GM20000 (cell line): ENCODE results near the gene COQ9.

ENCODE experiments used
- DNase-seq: peaks from one replicate; pipeline ENCODE4 v3.0.0; 2012; ENCODE audit warnings: low spot score
- TF ChIP-seq, protein P1 (sequence below): IDR thresholded peaks from 2 replicates; pipeline ENCODE4 v1.5.1; 2012; ENCODE audit warnings: mild to moderate bottlenecking, control low read depth; ENCODE audit errors: extremely low read depth, missing control alignments

COQ9 gene

DNA sequence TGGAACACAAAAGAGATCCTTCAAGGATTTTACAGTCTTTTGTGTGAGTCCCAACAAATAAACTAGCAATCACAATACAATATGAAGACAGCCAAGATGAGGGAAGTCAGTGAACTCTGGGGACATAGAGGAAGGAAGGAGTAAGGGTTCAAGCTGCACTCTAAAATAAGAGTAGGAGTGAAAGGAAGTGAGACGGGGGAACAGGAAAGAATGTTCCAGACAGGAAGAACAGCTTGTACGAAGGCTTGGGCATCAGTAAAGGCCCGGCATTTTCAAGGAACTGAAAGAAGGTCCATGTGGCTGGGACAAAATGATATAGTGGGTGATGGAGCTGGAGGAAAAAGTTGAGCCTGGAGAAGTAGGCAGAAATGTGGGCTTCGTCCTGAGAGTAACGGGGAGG lies 38.2 kb upstream of the COQ9 start:
- DNase-seq, result no peak
- TF ChIP-seq, protein P1, sequence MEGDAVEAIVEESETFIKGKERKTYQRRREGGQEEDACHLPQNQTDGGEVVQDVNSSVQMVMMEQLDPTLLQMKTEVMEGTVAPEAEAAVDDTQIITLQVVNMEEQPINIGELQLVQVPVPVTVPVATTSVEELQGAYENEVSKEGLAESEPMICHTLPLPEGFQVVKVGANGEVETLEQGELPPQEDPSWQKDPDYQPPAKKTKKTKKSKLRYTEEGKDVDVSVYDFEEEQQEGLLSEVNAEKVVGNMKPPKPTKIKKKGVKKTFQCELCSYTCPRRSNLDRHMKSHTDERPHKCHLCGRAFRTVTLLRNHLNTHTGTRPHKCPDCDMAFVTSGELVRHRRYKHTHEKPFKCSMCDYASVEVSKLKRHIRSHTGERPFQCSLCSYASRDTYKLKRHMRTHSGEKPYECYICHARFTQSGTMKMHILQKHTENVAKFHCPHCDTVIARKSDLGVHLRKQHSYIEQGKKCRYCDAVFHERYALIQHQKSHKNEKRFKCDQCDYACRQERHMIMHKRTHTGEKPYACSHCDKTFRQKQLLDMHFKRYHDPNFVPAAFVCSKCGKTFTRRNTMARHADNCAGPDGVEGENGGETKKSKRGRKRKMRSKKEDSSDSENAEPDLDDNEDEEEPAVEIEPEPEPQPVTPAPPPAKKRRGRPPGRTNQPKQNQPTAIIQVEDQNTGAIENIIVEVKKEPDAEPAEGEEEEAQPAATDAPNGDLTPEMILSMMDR, result no peak

DNA sequence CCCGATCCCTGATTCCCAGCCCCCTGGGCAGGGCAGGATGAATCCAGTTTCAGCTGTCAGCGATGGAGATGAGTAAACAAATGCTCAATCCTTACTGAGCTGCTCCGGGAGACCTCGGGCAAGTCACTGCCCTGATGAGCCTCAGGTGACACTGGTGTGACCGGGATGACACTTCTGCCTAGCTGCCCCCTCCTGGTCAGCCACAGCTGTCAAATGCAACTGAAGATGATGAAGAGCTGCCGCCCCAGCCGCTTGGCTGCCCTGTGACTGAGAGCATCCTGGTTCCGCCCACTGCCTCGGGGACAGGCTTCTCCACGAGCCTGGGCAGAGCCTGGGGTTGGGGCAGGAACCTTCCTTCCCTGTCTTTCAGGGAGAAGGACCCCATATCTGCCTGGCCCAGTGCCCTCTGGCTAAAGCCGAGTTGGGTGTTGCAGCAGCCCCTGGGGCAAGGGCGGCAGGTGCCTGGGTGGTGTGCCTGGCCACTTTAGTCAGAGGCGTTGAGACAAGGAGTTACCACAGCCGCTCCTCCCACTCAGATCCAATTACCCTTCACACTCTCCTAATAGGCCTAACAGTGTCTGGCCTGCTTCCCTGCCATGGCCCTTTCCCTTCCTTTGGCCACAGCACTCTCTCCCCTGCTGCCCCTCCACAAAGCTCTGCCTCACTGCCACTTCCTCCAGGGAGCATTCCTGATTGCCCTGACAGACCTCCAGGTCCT lies 37.2 kb upstream of the COQ9 start:
- TF ChIP-seq, protein P1, result no peak
- no peak for DNase-seq

DNA sequence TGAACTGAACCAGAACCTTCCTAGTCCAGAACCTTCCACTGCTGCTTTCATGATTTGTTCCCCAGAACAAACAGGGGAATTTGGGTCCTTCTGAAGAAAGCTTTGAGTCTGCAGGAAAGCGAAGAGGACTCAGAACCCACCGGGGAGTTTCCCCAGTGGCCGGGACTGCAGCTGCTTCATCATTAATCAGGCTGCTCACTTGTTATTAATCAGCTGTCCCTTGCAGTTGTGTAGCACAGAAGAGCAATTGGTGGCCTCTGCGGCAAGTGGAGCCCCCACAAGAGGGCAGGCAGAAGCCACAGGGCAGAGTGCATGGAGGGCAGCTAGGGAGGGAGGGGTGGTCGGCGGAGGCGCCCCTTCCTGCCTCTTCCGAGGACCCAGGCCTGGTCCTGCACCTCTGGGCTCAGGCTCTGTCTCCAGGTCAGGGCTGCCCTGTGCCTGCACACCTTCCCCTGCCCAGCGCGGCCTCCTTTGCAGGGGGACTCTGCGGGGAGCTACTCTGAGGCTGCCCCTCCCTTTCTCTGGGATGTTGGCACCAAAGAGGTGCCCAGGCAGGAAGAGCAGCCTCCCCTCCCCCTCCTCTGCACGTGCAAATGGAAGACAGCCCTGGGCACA lies 35.8 kb upstream of the COQ9 start:
- TF ChIP-seq, protein P1, result no peak
- DNase-seq, result peak; percentile 60

DNA sequence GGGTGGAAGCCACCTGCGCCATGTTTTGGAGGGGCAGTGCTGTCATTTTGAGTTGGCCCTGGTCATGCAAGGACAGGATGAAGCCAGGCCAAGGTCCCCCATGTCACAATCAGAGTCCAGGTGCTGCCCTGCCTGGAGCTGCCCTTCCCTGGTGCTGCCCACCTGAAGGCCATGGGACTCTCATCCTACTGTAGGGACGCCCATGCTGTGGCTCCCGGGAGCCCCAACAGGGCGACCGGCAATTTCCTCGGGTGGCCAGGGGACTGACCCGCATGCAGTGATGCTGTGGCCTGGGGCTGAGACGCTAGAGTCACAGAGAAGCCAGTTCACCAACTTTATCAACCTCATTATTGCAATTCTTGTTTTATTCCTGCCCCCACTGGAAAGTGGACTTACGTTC lies 34.7 kb upstream of the COQ9 start:
- TF ChIP-seq, protein P1, result no peak
- DNase-seq, result no peak

DNA sequence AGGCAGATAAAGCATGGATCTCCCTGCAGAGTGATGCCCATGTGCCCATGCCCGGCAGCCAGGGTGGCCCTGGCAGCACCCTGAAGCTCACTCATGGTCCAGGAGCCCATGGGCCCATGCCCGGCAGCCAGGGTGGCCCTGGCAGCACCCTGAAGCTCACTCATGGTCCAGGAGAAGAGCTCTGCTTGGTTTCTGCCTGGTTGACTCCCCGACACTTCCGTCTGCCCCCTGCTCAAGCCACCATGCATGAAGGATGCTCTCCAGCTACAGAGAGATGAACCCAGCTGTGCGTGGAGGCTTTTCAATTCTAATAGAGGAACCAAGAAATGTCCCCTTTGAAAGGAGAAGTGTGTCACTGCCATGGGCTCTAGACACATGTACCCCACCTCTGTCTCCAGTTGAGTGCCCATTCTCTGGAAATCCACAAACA lies 34.0 kb upstream of the COQ9 start:
- TF ChIP-seq, protein P1, result no peak
- peak; percentile 82 for DNase-seq

DNA sequence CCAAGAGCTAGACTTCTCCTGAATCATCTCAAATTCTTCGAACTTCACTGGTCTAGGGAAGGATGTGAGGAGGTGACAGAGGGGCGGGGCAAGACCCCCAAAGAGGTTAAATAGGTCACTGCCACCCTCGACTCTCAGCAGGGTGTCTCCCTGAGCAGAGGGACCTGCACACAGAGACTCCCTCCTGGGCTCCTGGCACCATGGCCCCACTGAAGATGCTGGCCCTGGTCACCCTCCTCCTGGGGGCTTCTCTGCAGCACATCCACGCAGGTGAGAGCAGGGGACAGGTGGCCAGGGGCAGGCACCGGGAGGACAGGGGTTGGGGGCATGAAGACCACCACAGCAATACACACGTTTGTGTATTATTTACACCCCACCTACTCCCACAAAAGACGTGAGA lies 33.5 kb upstream of the COQ9 start:
- TF ChIP-seq, protein P1, result no peak

DNA sequence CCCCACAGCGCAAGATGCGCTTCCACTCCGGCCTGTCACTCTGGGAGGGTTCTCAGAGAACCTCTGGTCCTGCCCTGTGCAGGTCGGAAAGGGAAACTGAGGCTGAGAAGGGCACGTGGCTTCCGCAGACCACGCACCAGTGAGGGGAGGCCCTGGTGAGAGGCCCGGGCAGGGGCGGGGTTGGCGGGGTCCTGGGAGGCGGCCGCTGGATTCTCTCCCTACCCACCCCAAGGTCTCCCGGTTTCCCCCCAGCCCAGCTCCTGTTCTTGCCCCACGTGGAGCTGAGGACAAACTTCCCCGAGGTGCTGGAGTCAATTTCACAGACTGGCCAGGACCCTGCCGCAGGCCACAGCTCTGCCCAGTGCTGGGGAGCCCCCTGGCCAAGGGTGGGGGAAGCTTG lies 31.2 kb upstream of the COQ9 start:
- no peak for DNase-seq
- TF ChIP-seq, protein P1, result no peak

More for the DNA sequence above, 33.5 kb upstream of the COQ9 start:
- DNase-seq, result no peak
